ENCODE measurements around the gene PGGHG.
A peak's percentile ranks its signal among the peaks of the same experiment; 100 is the strongest.
"Not testable (repeated sequence)": the region's sequence is repeated elsewhere in the genome, so short reads cannot be mapped to it uniquely, and the experiment has no call there.

Gene PGGHG

DNA sequence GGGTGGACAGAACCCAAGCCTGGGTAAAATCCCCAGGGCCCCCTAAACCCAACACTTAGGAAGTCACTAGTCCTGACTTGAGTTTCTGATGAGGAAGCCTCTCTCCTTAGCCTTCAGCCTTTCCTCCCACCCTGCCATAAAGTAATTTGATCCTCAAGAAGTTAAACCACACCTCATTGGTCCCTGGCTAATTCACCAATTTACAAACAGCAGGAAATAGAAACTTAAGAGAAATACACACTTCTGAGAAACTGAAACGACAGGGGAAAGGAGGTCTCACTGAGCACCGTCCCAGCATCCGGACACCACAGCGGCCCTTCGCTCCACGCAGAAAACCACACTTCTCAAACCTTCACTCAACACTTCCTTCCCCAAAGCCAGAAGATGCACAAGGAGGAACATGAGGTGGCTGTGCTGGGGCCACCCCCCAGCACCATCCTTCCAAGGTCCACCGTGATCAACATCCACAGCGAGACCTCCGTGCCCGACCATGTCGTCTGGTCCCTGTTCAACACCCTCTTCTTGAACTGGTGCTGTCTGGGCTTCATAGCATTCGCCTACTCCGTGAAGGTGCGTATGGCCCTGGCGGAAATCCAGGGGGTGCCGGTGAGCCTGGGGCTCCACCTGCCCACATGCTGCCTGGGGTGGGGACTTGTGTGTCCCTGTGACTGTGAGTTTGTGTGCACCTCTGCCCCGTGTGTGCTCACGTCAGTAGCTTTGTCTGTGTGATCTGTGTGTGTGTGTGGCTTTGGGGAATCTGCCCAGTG is 25.0 kb downstream of the PGGHG start, which contains the start of gene IFITM1:
Gene IFITM1, plus strand, starts transcription at position 254 of the 767 bp plus-strand sequence. Its CDS starts 131 bp downstream, at position 385.
- peak in 1 of 3 experiments; percentile 37 for DNase-seq (ENCODE audit: low read depth in 3 of 3)

GRCh38 chr11:314554-314875 is 25.6 kb downstream of the PGGHG start:
- DNase-seq (ENCODE audit: low read depth in 3 of 3): not testable (repeated sequence)

- DNase-seq (ENCODE audit: low read depth in 3 of 3): no peak
Observed at GRCh38 chr11:315051-315481, 26.1 kb downstream of the PGGHG start.

DNA sequence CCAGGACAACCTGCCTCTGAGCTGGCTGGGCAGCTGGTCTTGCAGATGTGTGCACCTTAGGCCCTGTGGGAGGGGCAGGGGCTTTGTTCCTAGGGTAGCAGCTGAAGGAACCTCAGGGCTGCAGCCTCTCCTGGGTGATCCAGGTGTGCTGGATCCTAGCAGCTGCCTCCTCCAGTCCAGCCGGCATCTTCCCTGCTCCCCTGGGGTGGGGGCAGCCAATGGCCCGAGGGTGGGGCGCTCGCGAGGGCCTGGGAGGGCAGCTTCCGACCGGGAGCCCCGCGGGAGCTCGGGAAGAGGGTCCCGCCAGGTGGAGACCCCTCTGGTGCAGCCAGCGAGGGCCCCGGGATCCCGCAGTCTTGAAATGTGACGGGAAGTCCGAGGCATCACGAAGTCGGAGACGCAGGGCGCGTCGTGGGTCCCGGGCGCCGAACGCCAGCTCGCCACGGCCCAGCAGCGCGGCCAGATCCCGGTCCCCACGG is 26.6 kb downstream of the PGGHG start:
- no peak for DNase-seq (ENCODE audit: low read depth in 3 of 3)

GRCh38 chr11:316031-316701 is 27.2 kb downstream of the PGGHG start:
- no peak for DNase-seq (ENCODE audit: low read depth in 3 of 3)

GRCh38 chr11:316891-317301 is 28.0 kb downstream of the PGGHG start:
- no peak for DNase-seq (ENCODE audit: low read depth in 3 of 3)

DNA sequence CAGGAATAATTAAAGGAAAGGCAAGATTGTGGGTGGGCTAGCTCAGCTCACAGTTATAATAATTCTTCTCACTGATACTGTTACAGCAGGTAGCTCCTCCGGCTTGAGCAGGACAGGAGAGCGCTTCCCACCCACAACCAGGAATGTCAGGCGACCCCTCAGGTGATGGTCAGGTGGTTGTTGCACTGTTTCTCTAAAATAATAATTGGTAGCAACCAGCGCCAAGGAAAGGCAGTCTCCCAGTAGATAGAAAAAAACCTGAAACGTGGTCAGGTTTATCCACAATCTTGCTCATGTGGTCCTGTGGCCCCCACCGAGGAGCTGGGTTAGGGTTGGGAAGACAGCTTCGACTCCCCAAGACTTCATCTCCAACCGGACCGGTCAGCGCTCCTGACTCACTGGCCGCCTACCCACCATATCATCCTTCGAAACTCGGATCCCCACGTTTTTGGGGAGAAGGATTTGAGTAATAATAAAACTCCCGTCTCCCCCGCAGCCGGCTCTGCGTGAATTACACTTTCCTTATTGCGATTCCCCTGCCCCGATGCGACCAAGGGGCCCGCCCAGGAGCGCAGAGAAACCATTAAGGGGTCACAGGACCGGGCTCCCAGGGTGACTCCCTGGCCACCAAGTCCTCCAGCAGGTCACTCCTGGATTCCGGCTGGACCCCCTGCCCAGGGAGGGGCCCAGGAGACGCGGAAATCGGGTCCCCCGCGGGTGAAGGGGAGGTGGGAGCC is 28.9 kb downstream of the PGGHG start:
- not testable (repeated sequence) for DNase-seq (ENCODE audit: low read depth in 3 of 3)

DNA sequence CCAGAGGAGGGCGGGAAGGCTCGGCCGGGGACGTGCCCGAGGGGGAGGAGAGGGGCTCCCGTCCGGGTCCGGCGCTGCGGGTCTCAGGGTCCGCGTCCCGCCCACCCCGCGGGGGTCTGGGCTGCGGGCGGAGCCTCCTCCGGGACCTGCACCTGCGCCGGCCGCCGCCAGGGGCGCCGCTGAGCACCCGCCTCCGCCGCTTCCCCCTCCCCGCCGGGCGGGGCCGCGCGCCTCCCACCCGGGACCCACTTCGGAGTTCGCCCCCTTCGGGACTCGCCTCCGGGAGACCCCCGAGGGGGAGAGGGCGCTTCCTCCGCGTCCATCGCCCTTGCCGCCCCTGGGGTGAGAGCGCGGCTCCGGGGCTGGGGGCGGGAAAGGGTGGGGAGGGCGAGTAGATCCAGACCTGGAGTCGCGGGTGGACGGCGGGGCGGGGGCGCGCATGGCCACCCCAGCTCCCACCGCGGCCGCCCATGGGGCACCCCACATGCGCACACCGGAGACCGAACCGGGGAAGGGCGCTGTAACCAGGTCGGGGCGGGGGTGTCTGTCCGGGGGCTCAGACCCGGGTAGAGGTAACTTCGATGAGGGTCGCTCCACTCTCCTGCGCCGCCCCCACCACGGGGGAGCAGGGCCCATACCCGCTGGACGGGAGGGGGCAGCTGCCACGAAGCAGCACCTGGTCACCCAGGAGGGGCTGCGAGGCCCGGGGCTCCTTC is 29.6 kb downstream of the PGGHG start:
- not testable (repeated sequence) for DNase-seq (ENCODE audit: low read depth in 3 of 3)

DNA sequence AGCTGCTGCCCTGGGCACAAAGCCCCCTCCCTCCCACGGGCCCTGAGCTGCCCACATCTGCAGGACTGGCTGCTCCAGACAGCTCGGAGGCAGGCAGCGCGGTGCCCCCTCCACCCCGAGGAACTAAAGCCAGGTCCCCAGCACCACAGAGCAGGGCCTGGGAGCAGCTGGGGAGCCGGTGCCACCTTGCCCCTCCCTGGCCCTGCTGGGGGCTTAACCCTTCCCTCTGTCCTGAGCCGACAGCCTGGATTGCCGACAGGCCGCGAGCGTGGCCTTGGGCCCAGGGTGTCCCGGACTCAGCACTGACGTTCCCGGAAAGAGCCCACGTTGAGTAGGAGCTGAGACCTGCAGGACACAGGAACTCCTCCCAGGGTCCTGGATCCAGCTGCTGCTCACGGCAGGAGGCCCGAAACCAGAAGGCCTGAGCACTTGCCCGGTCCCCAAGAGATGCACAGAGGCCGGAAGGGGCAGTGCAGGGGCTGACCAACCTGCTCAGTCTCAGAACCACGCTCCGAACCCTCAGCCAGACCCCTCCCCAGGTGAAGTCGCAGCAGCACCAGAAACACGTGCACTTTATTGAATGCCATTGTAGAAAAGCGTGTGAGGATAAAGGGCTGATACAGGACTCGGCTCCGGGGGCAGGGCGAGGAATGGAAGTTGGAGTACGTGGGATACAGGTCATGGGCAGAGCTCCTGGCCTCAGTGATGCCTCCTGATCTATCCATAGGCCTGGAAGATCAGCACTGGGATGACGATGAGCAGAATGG is 30.4 kb downstream of the PGGHG start:
- peak in 1 of 3 experiments; percentile 23 for DNase-seq (ENCODE audit: low read depth in 3 of 3)

DNA sequence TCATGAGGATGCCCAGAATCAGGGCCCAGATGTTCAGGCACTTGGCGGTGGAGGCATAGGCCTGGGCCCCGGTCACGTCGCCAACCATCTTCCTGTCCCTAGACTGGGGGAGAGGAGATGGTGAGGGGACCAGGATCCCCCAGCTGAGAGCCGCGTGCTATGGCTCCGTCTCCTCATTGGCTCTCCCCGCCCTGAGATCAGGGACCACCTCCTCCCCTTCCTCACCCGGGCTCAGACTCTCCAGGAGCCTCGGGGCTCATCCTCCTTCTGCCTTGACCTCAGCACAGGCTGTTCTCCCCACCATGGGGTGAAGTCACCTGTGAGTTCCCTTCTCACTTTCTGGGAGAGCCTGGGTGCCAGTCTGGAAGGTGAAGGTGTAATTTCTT is 31.0 kb downstream of the PGGHG start:
- not testable (repeated sequence) for DNase-seq (ENCODE audit: low read depth in 3 of 3)

GRCh38 chr11:324156-324555 is 35.2 kb downstream of the PGGHG start:
- no peak for DNase-seq (ENCODE audit: low read depth in 3 of 3)

GRCh38 chr11:324593-325517 is 35.9 kb downstream of the PGGHG start:
- DNase-seq (ENCODE audit: low read depth in 3 of 3): not testable (repeated sequence)

DNA sequence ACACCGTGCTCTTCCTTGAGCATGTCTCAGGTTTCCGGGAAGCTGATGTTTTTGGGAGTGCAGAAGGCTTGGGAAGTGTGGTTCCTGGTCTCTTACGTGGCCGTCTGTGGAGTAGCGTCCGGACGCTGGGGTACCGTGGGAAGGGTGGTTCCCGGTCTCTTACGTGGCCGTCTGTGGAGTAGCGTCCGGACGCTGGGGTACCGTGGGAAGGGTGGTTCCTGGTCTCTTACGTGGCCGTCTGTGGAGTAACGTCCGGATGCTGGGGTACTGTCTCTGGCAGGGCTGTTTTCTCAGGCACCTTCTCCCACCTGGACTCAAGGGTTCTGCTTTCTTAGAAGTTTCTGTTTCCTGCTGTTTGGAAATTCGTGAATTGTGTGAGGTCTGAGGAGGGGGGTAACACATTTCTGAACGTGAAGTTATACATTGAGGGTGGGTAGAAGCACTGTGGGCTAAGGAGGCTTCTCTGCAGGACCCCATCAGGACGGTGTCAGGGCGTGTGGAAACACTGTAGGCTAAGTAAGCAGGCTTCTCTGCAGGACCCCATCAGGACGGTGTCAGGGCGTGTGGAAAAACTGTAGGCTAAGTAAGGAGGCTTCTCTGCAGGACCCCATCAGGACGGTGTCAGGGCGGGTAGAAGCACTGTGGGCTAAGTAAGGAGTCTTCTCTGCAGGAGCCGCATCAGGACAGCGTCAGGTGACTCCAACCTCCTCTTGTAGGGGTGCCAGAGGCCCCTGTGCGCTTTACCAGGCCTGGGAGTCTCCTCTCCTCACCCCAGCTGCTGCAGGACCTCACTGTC is 37.1 kb downstream of the PGGHG start:
- no peak for DNase-seq (ENCODE audit: low read depth in 3 of 3)

DNA sequence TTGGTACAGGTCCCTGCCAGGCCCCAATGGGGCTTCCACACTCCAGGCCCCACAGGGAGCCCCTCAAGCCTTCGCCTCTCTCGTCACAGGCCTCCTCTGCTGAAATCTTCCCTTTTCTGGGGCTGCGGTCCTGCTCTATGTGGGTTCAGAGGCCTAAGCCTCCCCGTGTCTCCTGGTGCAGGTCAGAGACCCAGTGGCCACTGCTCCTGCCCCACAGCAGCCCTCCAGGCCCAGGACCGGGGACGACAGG is 37.6 kb downstream of the PGGHG start:
- no peak for DNase-seq (ENCODE audit: low read depth in 3 of 3)

DNA sequence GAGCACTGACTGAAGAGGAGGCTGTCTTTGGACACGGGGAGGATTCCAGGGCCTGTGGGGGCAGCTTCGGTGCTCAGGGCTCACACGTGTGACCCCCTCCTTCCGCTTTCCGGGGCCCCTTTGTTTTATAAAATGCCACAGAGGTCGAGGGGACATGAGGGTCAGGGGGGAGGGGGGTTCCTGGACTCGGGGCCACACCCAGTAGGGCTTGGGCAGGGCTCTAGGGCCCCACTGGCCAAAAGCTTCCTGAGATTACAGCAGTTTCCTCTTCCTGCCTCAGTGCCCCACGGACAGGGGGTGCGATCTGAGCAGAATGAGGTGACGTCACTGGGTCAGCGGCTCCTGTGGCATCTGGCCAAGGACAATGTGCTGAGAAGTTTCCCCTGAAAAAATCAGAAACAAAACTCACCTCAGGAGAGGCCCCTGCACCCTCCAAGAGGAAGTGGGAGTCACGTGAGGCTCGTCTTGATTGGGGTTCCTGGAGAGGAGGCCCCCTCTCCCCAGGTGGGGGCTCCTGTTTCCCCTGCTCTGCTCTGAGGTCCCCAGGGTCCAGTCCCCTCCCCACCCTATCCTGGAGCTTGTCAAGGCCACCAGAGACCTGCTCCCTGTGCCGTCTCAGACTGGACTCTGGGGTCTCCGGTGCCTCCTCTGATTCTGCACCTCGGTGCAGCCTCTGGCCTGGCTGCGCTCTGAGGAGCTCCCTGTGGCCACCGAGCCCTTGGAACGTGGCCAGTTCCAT is 38.1 kb downstream of the PGGHG start:
- DNase-seq (ENCODE audit: low read depth in 3 of 3): peak in 1 of 3 experiments; percentile 33

GRCh38 chr11:327581-327923 is 38.6 kb downstream of the PGGHG start:
- DNase-seq (ENCODE audit: low read depth in 3 of 3): no peak

DNA sequence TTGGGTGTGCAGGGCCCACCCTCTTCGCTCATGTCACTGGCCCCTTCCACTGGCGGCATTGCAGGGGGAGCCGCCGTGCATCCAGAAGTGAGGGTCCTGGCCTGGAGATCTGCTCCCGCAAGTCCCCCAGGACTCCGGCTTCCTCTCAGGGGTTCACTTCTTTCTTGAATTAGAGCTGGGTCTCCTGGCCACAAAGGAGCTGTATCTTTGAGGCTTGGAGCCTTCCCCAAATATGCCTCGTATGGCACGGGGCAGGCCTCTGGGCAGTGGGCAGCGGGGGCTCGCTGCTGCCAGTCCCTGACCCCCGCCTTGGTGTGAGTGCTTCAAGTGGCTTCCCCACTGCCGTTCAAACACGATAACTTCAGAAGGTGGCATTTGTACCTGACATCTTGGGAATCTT is 39.1 kb downstream of the PGGHG start:
- DNase-seq (ENCODE audit: low read depth in 3 of 3): no peak

- DNase-seq (ENCODE audit: low read depth in 3 of 3): not testable (repeated sequence)
Observed at GRCh38 chr11:328516-329100, 39.7 kb downstream of the PGGHG start.
